Endothelial cell (in vitro differentiated cells): Measurements from ENCODE around the gene OGA. TPM values are rescaled to one million over a fixed set of nuclear protein-coding genes. Genes with fewer than 3 reads are reported as not detected.

Experiments
- DNase-seq: peaks from one replicate; pipeline ENCODE4 v3.0.0; 2021; ENCODE audit warnings: low spot score
- H3K27ac Mint-ChIP-seq: one replicate; pipeline ENCODE4 v1.8.0; 2021; ENCODE audit warnings: mixed read lengths, inconsistent platforms; ENCODE audit not compliant: unreplicated experiment
- H3K27me3 Mint-ChIP-seq: one replicate; pipeline ENCODE4 v1.8.0; 2021; ENCODE audit warnings: mild to moderate bottlenecking, moderate library complexity, mixed read lengths, inconsistent platforms; ENCODE audit not compliant: unreplicated experiment
- H3K36me3 Mint-ChIP-seq: one replicate; pipeline ENCODE4 v1.8.0; 2021; ENCODE audit warnings: mild to moderate bottlenecking, low read depth, mixed read lengths, inconsistent platforms; ENCODE audit not compliant: unreplicated experiment
- H3K4me1 Mint-ChIP-seq: one replicate; pipeline ENCODE4 v1.8.0; 2021; ENCODE audit warnings: mild to moderate bottlenecking, mixed read lengths, inconsistent platforms; ENCODE audit not compliant: unreplicated experiment
- H3K4me3 Mint-ChIP-seq: one replicate; pipeline ENCODE4 v1.8.0; 2021; ENCODE audit warnings: mild to moderate bottlenecking, mixed read lengths, inconsistent platforms; ENCODE audit not compliant: unreplicated experiment
- H3K9me3 Mint-ChIP-seq: one replicate; pipeline ENCODE4 v1.8.0; 2021; ENCODE audit warnings: mixed read lengths, inconsistent platforms; ENCODE audit not compliant: unreplicated experiment
- total RNA-seq: library from RNA; stranded (reverse); fragmentation: NEBNext Ultra II Directional; extraction: Animal tissue kit (Norgen Biotek cat#: 25700); gene quantifications from one replicate; pipeline ENCODE4 v1.2.1, GENCODE V29; 2021; ENCODE audit not compliant: unreplicated experiment
- TF ChIP-seq, protein P1 (sequence below): fragments of 200-600 bp; sonication (generic); IDR thresholded peaks from one replicate; pipeline ENCODE4 v1.5.0; 2021; ENCODE audit warnings: antibody characterized with exemption; ENCODE audit not compliant: unreplicated experiment

OGA gene
- total RNA-seq, 1 donor from 2014 or later = 115 TPM

- no peak for DNase-seq
- peaks cover 13% of the 10 kb centered on the region for H3K36me3 Mint-ChIP-seq
- H3K9me3 Mint-ChIP-seq = no peaks in the 10 kb centered on the region
- peaks cover 28% of the 10 kb centered on the region for H3K27me3 Mint-ChIP-seq
- peak overlapping the region; percentile 84 for H3K4me3 Mint-ChIP-seq
- H3K27ac Mint-ChIP-seq = peak overlapping the region; percentile 2
- TF ChIP-seq, protein P1, sequence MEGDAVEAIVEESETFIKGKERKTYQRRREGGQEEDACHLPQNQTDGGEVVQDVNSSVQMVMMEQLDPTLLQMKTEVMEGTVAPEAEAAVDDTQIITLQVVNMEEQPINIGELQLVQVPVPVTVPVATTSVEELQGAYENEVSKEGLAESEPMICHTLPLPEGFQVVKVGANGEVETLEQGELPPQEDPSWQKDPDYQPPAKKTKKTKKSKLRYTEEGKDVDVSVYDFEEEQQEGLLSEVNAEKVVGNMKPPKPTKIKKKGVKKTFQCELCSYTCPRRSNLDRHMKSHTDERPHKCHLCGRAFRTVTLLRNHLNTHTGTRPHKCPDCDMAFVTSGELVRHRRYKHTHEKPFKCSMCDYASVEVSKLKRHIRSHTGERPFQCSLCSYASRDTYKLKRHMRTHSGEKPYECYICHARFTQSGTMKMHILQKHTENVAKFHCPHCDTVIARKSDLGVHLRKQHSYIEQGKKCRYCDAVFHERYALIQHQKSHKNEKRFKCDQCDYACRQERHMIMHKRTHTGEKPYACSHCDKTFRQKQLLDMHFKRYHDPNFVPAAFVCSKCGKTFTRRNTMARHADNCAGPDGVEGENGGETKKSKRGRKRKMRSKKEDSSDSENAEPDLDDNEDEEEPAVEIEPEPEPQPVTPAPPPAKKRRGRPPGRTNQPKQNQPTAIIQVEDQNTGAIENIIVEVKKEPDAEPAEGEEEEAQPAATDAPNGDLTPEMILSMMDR = no peak
- peaks cover 40% of the 10 kb centered on the region for H3K4me1 Mint-ChIP-seq
These were observed 20.2 kb upstream of the OGA start for GRCh38 chr10:101838416-101838970.

DNA sequence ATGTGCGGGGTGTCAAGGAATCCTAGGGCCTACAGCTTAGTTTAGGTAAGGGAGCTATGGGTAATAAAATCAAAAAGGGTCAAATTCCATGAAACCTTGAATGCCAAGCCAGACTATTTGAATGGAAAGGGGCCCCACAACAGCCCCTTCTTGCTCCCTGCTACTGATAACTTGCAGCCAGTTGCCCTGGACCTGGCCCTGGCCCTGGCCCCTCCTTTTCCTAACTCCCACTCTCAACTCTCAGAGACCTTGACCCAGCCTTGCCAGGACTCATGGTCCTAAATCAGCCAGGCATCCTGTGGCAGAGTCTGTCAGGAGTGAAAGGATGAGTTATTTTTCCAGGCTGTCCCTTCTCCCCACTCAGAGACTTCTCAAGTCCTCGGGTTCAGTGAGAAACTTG is 19.5 kb upstream of the OGA start:
- peaks cover 9% of the 10 kb centered on the region for H3K36me3 Mint-ChIP-seq
- peaks cover 35% of the 10 kb centered on the region for H3K4me1 Mint-ChIP-seq
- no peak for DNase-seq
- H3K4me3 Mint-ChIP-seq = no peak overlapping the region
- H3K9me3 Mint-ChIP-seq = no peaks in the 10 kb centered on the region
- no peak overlapping the region for H3K27ac Mint-ChIP-seq
- peaks cover 24% of the 10 kb centered on the region for H3K27me3 Mint-ChIP-seq
- TF ChIP-seq, protein P1 = no peak

GRCh38 chr10:101835362-101835761 is 17.1 kb upstream of the OGA start:
- peaks cover 5% of the 10 kb centered on the region for H3K36me3 Mint-ChIP-seq
- TF ChIP-seq, protein P1 = no peak
- no peak overlapping the region for H3K4me3 Mint-ChIP-seq
- DNase-seq = no peak
- no peaks in the 10 kb centered on the region for H3K9me3 Mint-ChIP-seq
- H3K27ac Mint-ChIP-seq = no peak overlapping the region
- H3K27me3 Mint-ChIP-seq = peaks cover 17% of the 10 kb centered on the region
- peaks cover 22% of the 10 kb centered on the region for H3K4me1 Mint-ChIP-seq

GRCh38 chr10:101834341-101834740 is 16.1 kb upstream of the OGA start:
- Mint-ChIP-seq H3K4me3 (no peak overlapping the region), H3K36me3 (peaks cover 8% of the 10 kb centered on the region), H3K4me1 (peaks cover 21% of the 10 kb centered on the region), H3K27ac (no peak overlapping the region), H3K27me3 (peaks cover 19% of the 10 kb centered on the region), H3K9me3 (no peaks in the 10 kb centered on the region)
- DNase-seq = no peak
- TF ChIP-seq, protein P1 = no peak

- DNase-seq = no peak
- peaks cover 3% of the 10 kb centered on the region for H3K36me3 Mint-ChIP-seq
- H3K27me3 Mint-ChIP-seq = peaks cover 16% of the 10 kb centered on the region
- peaks cover 16% of the 10 kb centered on the region for H3K4me1 Mint-ChIP-seq
- no peaks in the 10 kb centered on the region for H3K9me3 Mint-ChIP-seq
- no peak overlapping the region for H3K4me3 Mint-ChIP-seq
- TF ChIP-seq, protein P1 = no peak
- no peak overlapping the region for H3K27ac Mint-ChIP-seq
These were observed 15.2 kb upstream of the OGA start for GRCh38 chr10:101833466-101833865.
